PC-9 (cell line): Measurements from ENCODE around the gene SLC35F4. TPM values are rescaled to one million over a fixed set of nuclear protein-coding genes. Genes with fewer than 3 reads are reported as not detected.

Experiments
- BruUV-seq: library from RNA; stranded (reverse); fragments of 400-500 nt; replicated peaks from 2 replicates; lab custom pipeline; 2021; lab: Mats Ljungman, UMichigan
- CTCF ChIA-PET: fragments of 300-600 bp; sonication (Branson Sonifier 250); formaldehyde crosslinking; loops from one replicate; lab custom pipeline; 2022; ENCODE audit warnings: antibody characterized with exemption; lab: Charles Lee
- POLR2A ChIA-PET: fragments of 300-600 bp; sonication (Branson Sonifier 250); formaldehyde crosslinking; loops from one replicate; lab custom pipeline; 2022; ENCODE audit warnings: antibody characterized with exemption; ENCODE audit not compliant: unreplicated experiment; lab: Charles Lee
- DNase-seq, 2 experiments: peaks; one replicate each; pipeline versions ENCODE4 v3.0.0 to v3.0.0-alpha.2; 2015 to 2022; ENCODE audit warnings: mixed read lengths in 1 of 2
- H2AFZ ChIP-seq: fragments of 200-600 bp; sonication (generic); 2 replicates; pipeline ENCODE4 v1.8.1; 2017; ENCODE audit warnings: antibody characterized with exemption
- H3F3A ChIP-seq: fragments of 200-600 bp; sonication (generic); 2 replicates; pipeline ENCODE4 v1.8.1; 2017; ENCODE audit warnings: antibody characterized with exemption, mild to moderate bottlenecking, low read depth; ENCODE audit not compliant: insufficient read depth
- H3K27ac ChIP-seq: fragments of 200-600 bp; sonication (generic); 2 replicates; pipeline ENCODE4 v1.6.1; 2016; ENCODE audit warnings: mixed run types
- H3K27me3 ChIP-seq: fragments of 200-600 bp; sonication (generic); 2 replicates; pipeline ENCODE4 v1.6.1; 2016; ENCODE audit warnings: low read depth, mixed run types; ENCODE audit not compliant: insufficient read depth
- H3K36me3 ChIP-seq: fragments of 200-600 bp; sonication (generic); 2 replicates; pipeline ENCODE4 v1.6.1; 2016; ENCODE audit warnings: low read depth, mixed run types
- H3K4me1 ChIP-seq: fragments of 200-600 bp; sonication (generic); replicated peaks from 2 replicates; pipeline ENCODE4 v1.6.1; 2016; ENCODE audit warnings: mixed run types; ENCODE audit not compliant: insufficient read depth
- H3K4me2 ChIP-seq: fragments of 200-600 bp; sonication (generic); 2 replicates; pipeline ENCODE4 v1.6.1; 2017; ENCODE audit warnings: mixed run types
- H3K4me3 ChIP-seq: fragments of 200-600 bp; sonication (generic); 2 replicates; pipeline ENCODE4 v1.6.1; 2016; ENCODE audit warnings: mixed run types
- H3K79me2 ChIP-seq: fragments of 200-600 bp; sonication (generic); 2 replicates; pipeline ENCODE4 v1.6.1; 2017; ENCODE audit warnings: low read depth, mixed run types
- H3K9me2 ChIP-seq: fragments of 200-600 bp; sonication (generic); 2 replicates; pipeline ENCODE4 v1.8.1; 2017; ENCODE audit warnings: mild to moderate bottlenecking; ENCODE audit not compliant: insufficient read depth
- H3K9me3 ChIP-seq: fragments of 200-600 bp; sonication (generic); 2 replicates; pipeline ENCODE4 v1.8.1; 2016; ENCODE audit warnings: low read depth; ENCODE audit not compliant: insufficient read depth
- H4K20me1 ChIP-seq: fragments of 200-600 bp; sonication (generic); 2 replicates; pipeline ENCODE4 v1.8.1; 2017; ENCODE audit not compliant: insufficient read depth
- EZH2 ChIP-seq: fragments of 200-600 bp; sonication (generic); IDR thresholded peaks from 2 replicates; pipeline ENCODE4 v1.8.0; 2017; ENCODE audit warnings: antibody characterized with exemption, low read depth
- intact Hi-C: fragments of 100-400 bp; cut with micrococcal nuclease; formaldehyde crosslinking; loops from one replicate; pipeline ENCODE4 v1.10.0; 2022; ENCODE audit not compliant: unreplicated experiment
- total RNA-seq: library from RNA; stranded (reverse); gene quantifications from 2 replicates; pipeline ENCODE4 v1.2.3, GENCODE V29; 2021
- TF ChIP-seq, protein P1 (sequence below): fragments of 200-600 bp; sonication (generic); conservative IDR thresholded peaks from 2 replicates; pipeline ENCODE4 v1.6.1; 2017; ENCODE audit warnings: mixed run types, antibody characterized with exemption, mild to moderate bottlenecking, moderate library complexity

The SLC35F4 gene
- total RNA-seq, 1 experiment from 2014 or later, result not detected

DNA sequence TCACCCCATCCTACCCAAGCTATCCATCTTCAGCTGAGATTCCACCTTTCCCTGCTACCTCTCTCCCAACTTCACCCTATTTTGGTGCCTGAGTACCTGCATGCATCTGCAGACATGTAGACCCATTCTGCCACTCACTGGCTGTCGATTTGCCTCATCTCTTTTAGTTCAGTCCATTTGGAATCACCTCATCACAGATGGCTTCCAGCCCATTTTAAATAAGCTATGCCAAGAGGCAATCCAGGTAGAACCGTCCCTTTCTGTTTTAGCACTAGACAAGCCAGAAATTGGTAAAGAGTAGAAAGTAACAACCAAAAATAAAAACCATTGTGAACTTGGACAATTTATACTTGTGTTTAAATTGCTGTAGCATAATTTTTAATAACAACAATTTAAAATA lies 11.3 kb downstream of the SLC35F4 start:
- Histone ChIP-seq H3K36me3 (no peaks in the 10 kb centered on the region), H3F3A (no peaks in the 10 kb centered on the region), H3K27me3 (0 out of 2 replicates have a peak, but pooled peaks cover under 1% of the 10 kb centered on the region), H3K4me3 (no peak overlapping the region), H3K27ac (no peak overlapping the region), H3K4me2 (no peak overlapping the region), H2AFZ (no peak overlapping the region), H3K4me1 (no peaks in the 10 kb centered on the region), H3K79me2 (no peaks in the 10 kb centered on the region), H3K9me3 (no peaks in the 10 kb centered on the region), H3K9me2 (no peaks in the 10 kb centered on the region), H4K20me1 (no peaks in the 10 kb centered on the region)
- DNase-seq, result no peak
- ChIA-PET CTCF (no interaction called here), POLR2A (no interaction called here)
- TF ChIP-seq, protein P1, sequence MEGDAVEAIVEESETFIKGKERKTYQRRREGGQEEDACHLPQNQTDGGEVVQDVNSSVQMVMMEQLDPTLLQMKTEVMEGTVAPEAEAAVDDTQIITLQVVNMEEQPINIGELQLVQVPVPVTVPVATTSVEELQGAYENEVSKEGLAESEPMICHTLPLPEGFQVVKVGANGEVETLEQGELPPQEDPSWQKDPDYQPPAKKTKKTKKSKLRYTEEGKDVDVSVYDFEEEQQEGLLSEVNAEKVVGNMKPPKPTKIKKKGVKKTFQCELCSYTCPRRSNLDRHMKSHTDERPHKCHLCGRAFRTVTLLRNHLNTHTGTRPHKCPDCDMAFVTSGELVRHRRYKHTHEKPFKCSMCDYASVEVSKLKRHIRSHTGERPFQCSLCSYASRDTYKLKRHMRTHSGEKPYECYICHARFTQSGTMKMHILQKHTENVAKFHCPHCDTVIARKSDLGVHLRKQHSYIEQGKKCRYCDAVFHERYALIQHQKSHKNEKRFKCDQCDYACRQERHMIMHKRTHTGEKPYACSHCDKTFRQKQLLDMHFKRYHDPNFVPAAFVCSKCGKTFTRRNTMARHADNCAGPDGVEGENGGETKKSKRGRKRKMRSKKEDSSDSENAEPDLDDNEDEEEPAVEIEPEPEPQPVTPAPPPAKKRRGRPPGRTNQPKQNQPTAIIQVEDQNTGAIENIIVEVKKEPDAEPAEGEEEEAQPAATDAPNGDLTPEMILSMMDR, result no peak
- no peak for TF ChIP-seq EZH2
- no TSS peak for BruUV-seq
- intact Hi-C loops, result no loop called here

DNA sequence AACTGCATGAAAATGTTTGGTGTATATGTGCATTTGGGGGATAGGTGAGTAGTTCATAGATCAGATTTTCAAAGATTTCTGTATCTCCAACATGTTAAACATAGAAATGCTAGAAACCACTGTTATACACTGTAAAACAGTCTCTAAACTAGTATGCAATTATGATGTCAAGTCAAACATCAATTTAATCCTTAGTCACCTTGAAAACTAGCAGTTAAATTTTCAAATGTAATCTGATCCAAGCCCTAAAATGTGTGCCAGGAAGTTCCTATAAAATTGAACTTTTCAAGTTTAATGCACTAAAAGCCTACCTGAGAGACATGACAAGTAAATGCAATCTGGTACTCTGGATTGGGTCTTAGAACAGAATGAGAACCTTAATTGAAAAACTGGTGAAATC lies 14.5 kb downstream of the SLC35F4 start:
- Histone ChIP-seq H4K20me1 (no peaks in the 10 kb centered on the region), H3K9me2 (no peaks in the 10 kb centered on the region), H3K79me2 (no peaks in the 10 kb centered on the region), H3F3A (no peaks in the 10 kb centered on the region), H3K9me3 (no peaks in the 10 kb centered on the region), H3K27me3 (no peaks in the 10 kb centered on the region), H2AFZ (no peak overlapping the region), H3K27ac (no peak overlapping the region), H3K36me3 (no peaks in the 10 kb centered on the region), H3K4me3 (no peak overlapping the region), H3K4me2 (no peak overlapping the region), H3K4me1 (no peaks in the 10 kb centered on the region)
- POLR2A ChIA-PET, result no interaction called here
- TF ChIP-seq, protein P1, result no peak
- no peak for TF ChIP-seq EZH2
- BruUV-seq, result no TSS peak
- intact Hi-C loops, result no loop called here
- CTCF ChIA-PET, result no interaction called here
- DNase-seq, result no peak

DNA sequence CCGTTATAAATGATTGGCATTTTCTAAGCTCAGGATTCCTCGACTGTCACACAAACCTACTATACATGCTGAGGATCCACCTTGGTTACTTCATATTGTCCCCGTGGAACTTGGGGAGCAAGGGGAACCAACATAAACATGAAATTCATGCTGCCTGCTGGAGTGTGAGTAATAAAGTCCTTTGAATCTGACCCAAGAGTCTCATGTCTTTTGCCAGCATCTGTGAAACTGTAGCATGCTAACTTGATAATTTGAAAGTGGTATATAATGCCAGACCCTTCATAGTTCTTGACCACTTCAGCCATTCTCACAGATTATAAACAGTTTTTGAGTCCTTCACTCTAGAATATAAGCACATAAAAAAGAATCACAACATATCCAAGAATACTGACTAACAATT lies 17.1 kb downstream of the SLC35F4 start:
- no peaks in the 10 kb centered on the region for H3K9me2 ChIP-seq
- no peaks in the 10 kb centered on the region for H4K20me1 ChIP-seq
- POLR2A ChIA-PET, result no interaction called here
- H3K4me3 ChIP-seq, result no peak overlapping the region
- no peaks in the 10 kb centered on the region for H3K79me2 ChIP-seq
- H3K4me1 ChIP-seq, result no peaks in the 10 kb centered on the region
- no peaks in the 10 kb centered on the region for H3K36me3 ChIP-seq
- TF ChIP-seq, protein P1, result no peak
- no peak for TF ChIP-seq EZH2
- H3K9me3 ChIP-seq, result no peaks in the 10 kb centered on the region
- intact Hi-C loops, result no loop called here
- BruUV-seq, result no TSS peak
- H3K27me3 ChIP-seq, result no peaks in the 10 kb centered on the region
- no peak overlapping the region for H3K4me2 ChIP-seq
- CTCF ChIA-PET, result no interaction called here
- H3K27ac ChIP-seq, result no peak overlapping the region
- no peak overlapping the region for H2AFZ ChIP-seq
- DNase-seq, result no peak
- no peaks in the 10 kb centered on the region for H3F3A ChIP-seq
